HepG2 (cell line): ENCODE results near the gene NAA25. TPM values are rescaled to one million over a fixed set of nuclear protein-coding genes. Genes with fewer than 3 reads are reported as not detected.

ENCODE experiments used
- ATAC-seq: fragments of 200-7000 bp; cut with Tn5 transposase; 3 replicates; pipeline ENCODE4 v1.9.1; 2020; ENCODE audit warnings: mild to moderate bottlenecking, moderate library complexity
- BruUV-seq: library from RNA; stranded (reverse); fragments of 400-500 nt; replicated peaks from 2 replicates; lab custom pipeline; 2021; lab: Mats Ljungman, UMichigan
- CTCF ChIA-PET: fragments of 300-600 bp; formaldehyde crosslinking; extraction: SDS; loops from one replicate; lab custom pipeline; 2021; ENCODE audit warnings: low total read pairs, inconsistent platforms, low intra/inter-chr PET ratio; lab: Yijun Ruan, JAX
- POLR2A ChIA-PET: fragments of 350-600 bp; sonication (Branson Sonifier 250); formaldehyde crosslinking; loops from one replicate; lab custom pipeline; 2020; ENCODE audit warnings: antibody characterized with exemption, inconsistent platforms; lab: Yijun Ruan, JAX
- DNase-seq: peaks from one replicate; pipeline ENCODE4 v3.0.0-alpha.2; 2015; ENCODE audit warnings: low spot score
- FAIRE-seq: peaks from 3 replicates; lab custom pipeline; 2011; peaks lifted over from hg19 to GRCh38; lab: Jason Lieb, UNC
- H2AFZ ChIP-seq: one replicate; pipeline ENCODE4 v1.6.1; 2011; ENCODE audit warnings: low read length, inconsistent platforms
- H3K27ac ChIP-seq: fragments of 300-600 bp; 3 replicates; pipeline ENCODE4 v1.8.0; 2011; ENCODE audit warnings: mixed run types, mild to moderate bottlenecking, mixed read lengths, low read length, inconsistent platforms; ENCODE audit not compliant: insufficient read depth; ENCODE audit errors: extremely low read length
- H3K27me3 ChIP-seq, 2 experiments: fragments of 200-600 bp in 1 of 2; 2 replicates in 1 of 2; 3 replicates in 1 of 2; pipeline versions ENCODE4 v1.6.0 to v1.8.0; 2011; ENCODE audit warnings: low read length in 2 of 2, mild to moderate bottlenecking in 2 of 2, moderate library complexity in 2 of 2, inconsistent platforms in 1 of 2; ENCODE audit not compliant: insufficient read depth in 2 of 2, control insufficient read depth in 1 of 2
- H3K36me3 ChIP-seq, 2 experiments: fragments of 200-600 bp in 1 of 2; replicated peaks in 1 of 2; 2 replicates in 1 of 2; 3 replicates in 1 of 2; pipeline versions ENCODE4 v1.5.1 to v1.8.0; 2011; ENCODE audit warnings: low read length in 2 of 2, inconsistent platforms in 1 of 2; ENCODE audit not compliant: insufficient read depth in 2 of 2, control insufficient read depth in 1 of 2
- H3K4me1 ChIP-seq: 2 replicates; pipeline ENCODE4 v1.5.1; 2012; ENCODE audit warnings: low read length, inconsistent platforms; ENCODE audit not compliant: insufficient read depth
- H3K4me2 ChIP-seq: 2 replicates; pipeline ENCODE4 v1.6.0; 2011; ENCODE audit warnings: low read depth, low read length, inconsistent platforms
- H3K4me3 ChIP-seq, 3 experiments: fragments of 200-600 bp in 1 of 3; sonication (generic), shearing (Covaris generic) in 1 of 3; replicated peaks in 1 of 3; 2 replicates each; pipeline ENCODE4 v1.5.1; 2011 to 2016; ENCODE audit warnings: low read length in 3 of 3, inconsistent platforms in 2 of 3, low read depth in 2 of 3, mild to moderate bottlenecking in 2 of 3, control low read depth in 1 of 3, mixed read lengths in 1 of 3; ENCODE audit not compliant: insufficient read depth in 1 of 3
- H3K79me2 ChIP-seq: one replicate; pipeline ENCODE4 v1.6.1; 2011; ENCODE audit warnings: low read length, inconsistent platforms; ENCODE audit not compliant: insufficient read depth
- H3K9ac ChIP-seq: 2 replicates; pipeline ENCODE4 v1.6.0; 2011; ENCODE audit warnings: mild to moderate bottlenecking, low read depth, low read length, inconsistent platforms; ENCODE audit not compliant: insufficient read depth
- H3K9me3 ChIP-seq: 2 replicates; pipeline ENCODE4 v1.5.1; 2012; ENCODE audit warnings: mild to moderate bottlenecking, low read length
- H4K20me1 ChIP-seq: 2 replicates; pipeline ENCODE4 v1.6.0; 2011; ENCODE audit warnings: inconsistent platforms, mild to moderate bottlenecking, low read length, moderate library complexity; ENCODE audit not compliant: insufficient read depth
- AHR ChIP-seq: IDR thresholded peaks from 2 replicates; pipeline ENCODE4 v1.6.1; 2018; ENCODE audit warnings: missing genetic modification reagents, missing compliant biosample characterization
- CBX5 ChIP-seq: sonication (generic); formaldehyde crosslinking; IDR thresholded peaks from 2 replicates; pipeline ENCODE4 v1.4.0; 2020; ENCODE audit warnings: missing genetic modification reagents, borderline replicate concordance
- GFI1 ChIP-seq: sonication (generic); formaldehyde crosslinking; IDR thresholded peaks from 2 replicates; pipeline ENCODE4 v1.5.0; 2020; ENCODE audit warnings: missing genetic modification reagents, mild to moderate bottlenecking, borderline replicate concordance
- GLMP ChIP-seq: sonication (generic); formaldehyde crosslinking; IDR thresholded peaks from 2 replicates; pipeline ENCODE4 v1.9.0; 2021; ENCODE audit warnings: missing genetic modification reagents, mild to moderate bottlenecking, borderline replicate concordance
- HOMEZ ChIP-seq: IDR thresholded peaks from 2 replicates; pipeline ENCODE4 v1.6.1; 2016; ENCODE audit warnings: low read depth
- MED8 ChIP-seq: sonication (generic); formaldehyde crosslinking; IDR thresholded peaks from 2 replicates; pipeline ENCODE4 v1.8.1; 2023; ENCODE audit warnings: mild to moderate bottlenecking, missing genetic modification reagents; ENCODE audit not compliant: insufficient replicate concordance
- MEIS1 ChIP-seq: sonication (generic); formaldehyde crosslinking; IDR thresholded peaks from 2 replicates; pipeline ENCODE4 v1.9.0; 2021; ENCODE audit warnings: mild to moderate bottlenecking, missing genetic modification reagents, moderate library complexity, borderline replicate concordance
- NCOR1 ChIP-seq: fragments of 200-600 bp; sonication (generic); IDR thresholded peaks from 2 replicates; pipeline ENCODE4 v1.7.0; 2017; ENCODE audit warnings: antibody characterized with exemption, low read length, borderline replicate concordance
- SRF ChIP-seq: IDR thresholded peaks from 2 replicates; pipeline ENCODE4 v1.6.1; 2011; ENCODE audit warnings: mild to moderate bottlenecking, low read depth, low read length, moderate library complexity
- TCF7L2 ChIP-seq: IDR thresholded peaks from 2 replicates; pipeline ENCODE4 v1.6.1; 2011; ENCODE audit warnings: mild to moderate bottlenecking, low read depth, low read length, moderate library complexity
- ZNF124 ChIP-seq: sonication (generic); formaldehyde crosslinking; IDR thresholded peaks from 2 replicates; pipeline ENCODE4 v1.4.0; 2020; ENCODE audit warnings: missing genetic modification reagents
- ZNF138 ChIP-seq: sonication (generic); formaldehyde crosslinking; IDR thresholded peaks from 2 replicates; pipeline ENCODE4 v1.5.0; 2020; ENCODE audit warnings: mild to moderate bottlenecking, low read depth, missing genetic modification reagents
- ZNF251 ChIP-seq: sonication (generic); formaldehyde crosslinking; IDR thresholded peaks from 2 replicates; pipeline ENCODE4 v1.9.0; 2021; ENCODE audit warnings: mild to moderate bottlenecking, missing genetic modification reagents
- ZNF282 ChIP-seq: fragments of 450-650 bp; IDR thresholded peaks from 2 replicates; pipeline ENCODE4 v1.6.1; 2018; ENCODE audit not compliant: partially characterized antibody
- ZNF468 ChIP-seq: sonication (generic); formaldehyde crosslinking; IDR thresholded peaks from 2 replicates; pipeline ENCODE4 v1.8.0; 2022; ENCODE audit warnings: mild to moderate bottlenecking, moderate library complexity, missing genetic modification reagents
- ZNF605 ChIP-seq: sonication (generic); formaldehyde crosslinking; IDR thresholded peaks from 2 replicates; pipeline ENCODE4 v1.8.0; 2022; ENCODE audit warnings: mild to moderate bottlenecking, missing genetic modification reagents
- ZNF616 ChIP-seq: sonication (generic); formaldehyde crosslinking; IDR thresholded peaks from 2 replicates; pipeline ENCODE4 v1.5.0; 2020; ENCODE audit warnings: low read depth, mild to moderate bottlenecking, missing genetic modification reagents
- WGBS: methylation state at CpG from one replicate; pipeline ENCODE4 v1.1.6; 2017; ENCODE audit warnings: low lambda C conversion rate; 5-methylcytosine and 5-hydroxymethylcytosine counted together
- in situ Hi-C: cut with HindIII; loops from 2 replicates; pipeline ENCODE4 v1.10.0; 2017; ENCODE audit warnings: low pct_unique_long_range_greater_than_20kb; ENCODE audit not compliant: extremely low pct_ligation_motif_present
- intact Hi-C: fragments of 100-400 bp; cut with micrococcal nuclease; formaldehyde crosslinking; loops from one replicate; pipeline ENCODE4 v1.10.0; 2022; ENCODE audit not compliant: unreplicated experiment
- polyA plus RNA-seq, 8 experiments: library from polyadenylated mRNA; depleted of rRNA in 3 of 8; stranded (reverse) in 7 of 8; unstranded in 1 of 8; fragments of >200 nt; fragmentation: Illumina TruSeq in 4 of 8; extraction: Trizol in 4 of 8; gene quantifications; 2 replicates each; pipeline versions ENCODE4 v1.2.1 to v1.2.3, GENCODE V29; 2011 to 2016; ENCODE audit warnings: low read depth in 4 of 8, missing spikeins in 1 of 8, mixed read lengths in 1 of 8; ENCODE audit not compliant: insufficient read depth in 1 of 8
- total RNA-seq, 5 experiments: library from RNA; depleted of rRNA; stranded (reverse); fragments of >200 nt; fragmentation: Illumina TruSeq; extraction: Trizol; gene quantifications; 2 replicates each; pipeline ENCODE4 v1.2.3, GENCODE V29; 2016; ENCODE audit warnings: low read depth in 1 of 5

NAA25 gene
- total and polyA plus RNA-seq, 2 of the 13 experiments (the other 11 are each of a cell fraction or from before 2014, with no cell fraction given): 11.4 to 32.0 TPM

- no peak overlapping the region for H3K9ac ChIP-seq
- no peaks in the 10 kb centered on the region for H3K9me3 ChIP-seq
- WGBS: 93% methylated on average over 8 of the region's 8 CpGs
- no TSS peak for BruUV-seq
- in situ Hi-C loops (no loop called here), intact Hi-C loops (no loop called here)
- H4K20me1 ChIP-seq: no peaks in the 10 kb centered on the region
- H2AFZ ChIP-seq: no peak overlapping the region
- DNase-seq (no peak), ATAC-seq (no peak), FAIRE-seq (no peak)
- H3K27me3 ChIP-seq: no peaks in the 10 kb centered on the region; a peak in 1 of 5 replicates
- no peak overlapping the region for H3K4me2 ChIP-seq
- no peak overlapping the region for H3K4me3 ChIP-seq
- TF ChIP-seq ZNF282 (no peak), CBX5 (no peak), SRF (no peak)
- ChIA-PET POLR2A (no interaction called here), CTCF (no interaction called here)
- H3K79me2 ChIP-seq: no peaks in the 10 kb centered on the region
- H3K4me1 ChIP-seq: peaks cover 16% of the 10 kb centered on the region
- H3K36me3 ChIP-seq: peaks cover 4 to 35% of the 10 kb centered on the region in 2 experiments; a peak in 4 of 5 replicates
- no peak overlapping the region for H3K27ac ChIP-seq
Measured at GRCh38 chr12:112153893-112154219, 45.3 kb upstream of the NAA25 start.

GRCh38 chr12:112153181-112153892 is 44.8 kb upstream of the NAA25 start:
- no peak overlapping the region for H3K4me3 ChIP-seq
- BruUV-seq: no TSS peak
- no peak overlapping the region for H3K4me2 ChIP-seq
- WGBS: 98% methylated on average over 5 of the region's 11 CpGs
- TF ChIP-seq GFI1 (CRISPR knock-in tag) (no peak), MED8 (CRISPR knock-in tag) (no peak), ZNF616 (CRISPR knock-in tag) (no peak), ZNF124 (CRISPR knock-in tag) (no peak), MEIS1 (no peak), ZNF251 (CRISPR knock-in tag) (no peak), ZNF605 (CRISPR knock-in tag) (no peak), ZNF468 (CRISPR knock-in tag) (no peak), HOMEZ (CRISPR knock-in tag) (no peak), ZNF138 (no peak), AHR (CRISPR knock-in tag) (no peak), GLMP (CRISPR knock-in tag) (no peak), TCF7L2 (no peak), NCOR1 (no peak)
- no peak overlapping the region for H3K27ac ChIP-seq
- no peak; the same call in 2 of the 3 replicates for ATAC-seq
- H4K20me1 ChIP-seq: no peaks in the 10 kb centered on the region
- no peaks in the 10 kb centered on the region for H3K9me3 ChIP-seq
- CTCF ChIA-PET: no interaction called here
- intact Hi-C loops (no loop called here), in situ Hi-C loops (no loop called here)
- H3K9ac ChIP-seq: no peak overlapping the region
- POLR2A ChIA-PET: no interaction called here
- DNase-seq: no peak
- H3K27me3 ChIP-seq: no peaks in the 10 kb centered on the region; a peak in 1 of 5 replicates
- no peaks in the 10 kb centered on the region for H3K79me2 ChIP-seq
- H3K36me3 ChIP-seq: peaks cover 7 to 36% of the 10 kb centered on the region in 2 experiments; a peak in 4 of 5 replicates
- H2AFZ ChIP-seq: no peak overlapping the region
- no peak for FAIRE-seq
- H3K4me1 ChIP-seq: peaks cover 16% of the 10 kb centered on the region
